Lower leg skin (tissue), 3 donors: ENCODE data around the gene ADGRA3.

Experiments used
- POLR2A ChIP-seq, 2 donors: fragments of 450-650 bp; IDR thresholded peaks; one replicate each; pipeline ENCODE4 v1.6.1; 2016 to 2017; ENCODE audit warnings: antibody characterized with exemption in 2 of 2, mild to moderate bottlenecking in 1 of 2, moderate library complexity in 1 of 2
- TF ChIP-seq, protein P1 (sequence below), 3 donors: fragments of 450-650 bp; IDR thresholded peaks; one replicate each; pipeline ENCODE4 v1.5.1; 2016; ENCODE audit warnings: antibody characterized with exemption in 3 of 3, mild to moderate bottlenecking in 3 of 3, moderate library complexity in 2 of 3

DNA sequence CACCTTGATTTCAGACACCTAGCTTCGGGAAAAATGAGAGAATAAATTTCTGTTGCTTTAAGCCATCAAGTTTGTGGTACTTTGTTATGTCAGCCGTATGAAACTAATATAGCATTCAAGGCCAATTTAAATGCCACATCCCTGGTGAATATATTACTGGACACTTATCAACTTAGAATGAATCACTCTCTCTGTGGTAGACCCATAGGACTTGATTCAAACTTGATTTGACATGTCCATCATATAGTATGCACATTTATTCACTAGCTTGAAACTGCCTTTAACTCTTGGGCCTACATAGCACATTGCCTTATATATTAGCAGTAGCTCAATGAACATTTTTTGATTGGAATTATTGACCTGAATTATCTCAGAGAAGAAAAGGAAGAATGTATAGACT lies 172.3 kb downstream of the ADGRA3 start:
- TF ChIP-seq POLR2A (IDR thresholded peaks at IDR 0.05), result no peak
- TF ChIP-seq, protein P1, sequence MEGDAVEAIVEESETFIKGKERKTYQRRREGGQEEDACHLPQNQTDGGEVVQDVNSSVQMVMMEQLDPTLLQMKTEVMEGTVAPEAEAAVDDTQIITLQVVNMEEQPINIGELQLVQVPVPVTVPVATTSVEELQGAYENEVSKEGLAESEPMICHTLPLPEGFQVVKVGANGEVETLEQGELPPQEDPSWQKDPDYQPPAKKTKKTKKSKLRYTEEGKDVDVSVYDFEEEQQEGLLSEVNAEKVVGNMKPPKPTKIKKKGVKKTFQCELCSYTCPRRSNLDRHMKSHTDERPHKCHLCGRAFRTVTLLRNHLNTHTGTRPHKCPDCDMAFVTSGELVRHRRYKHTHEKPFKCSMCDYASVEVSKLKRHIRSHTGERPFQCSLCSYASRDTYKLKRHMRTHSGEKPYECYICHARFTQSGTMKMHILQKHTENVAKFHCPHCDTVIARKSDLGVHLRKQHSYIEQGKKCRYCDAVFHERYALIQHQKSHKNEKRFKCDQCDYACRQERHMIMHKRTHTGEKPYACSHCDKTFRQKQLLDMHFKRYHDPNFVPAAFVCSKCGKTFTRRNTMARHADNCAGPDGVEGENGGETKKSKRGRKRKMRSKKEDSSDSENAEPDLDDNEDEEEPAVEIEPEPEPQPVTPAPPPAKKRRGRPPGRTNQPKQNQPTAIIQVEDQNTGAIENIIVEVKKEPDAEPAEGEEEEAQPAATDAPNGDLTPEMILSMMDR (IDR thresholded peaks at IDR 0.05), result no peak
